PC-3 (cell line): Measurements from ENCODE around the gene FRMD5. TPM values are rescaled to one million over a fixed set of nuclear protein-coding genes. Genes with fewer than 3 reads are reported as not detected.

Experiments
- ATAC-seq: fragments of 200-7000 bp; cut with Tn5 transposase; 2 replicates; pipeline ENCODE4 v1.9.1; 2020; ENCODE audit warnings: mild to moderate bottlenecking, moderate library complexity
- BruUV-seq: library from RNA; stranded (reverse); fragments of 400-500 nt; replicated peaks from 2 replicates; lab custom pipeline; 2021; lab: Mats Ljungman, UMichigan
- CTCF ChIA-PET: fragments of 300-600 bp; sonication (Branson Sonifier 250); formaldehyde crosslinking; loops from one replicate; lab custom pipeline; 2022; ENCODE audit warnings: antibody characterized with exemption; lab: Charles Lee
- POLR2A ChIA-PET: fragments of 300-600 bp; sonication (Branson Sonifier 250); formaldehyde crosslinking; loops from one replicate; lab custom pipeline; 2022; ENCODE audit warnings: antibody characterized with exemption; ENCODE audit not compliant: unreplicated experiment; lab: Charles Lee
- DNase-seq: peaks from one replicate; pipeline ENCODE4 v3.0.0-alpha.2; 2015
- H2AFZ ChIP-seq: fragments of 300-600 bp; sonication (generic); 2 replicates; pipeline ENCODE4 v1.6.0; 2016; ENCODE audit warnings: antibody characterized with exemption, low read length
- H3F3A ChIP-seq: fragments of 300-600 bp; sonication (generic); one replicate; pipeline ENCODE4 v1.6.0; 2017; ENCODE audit warnings: antibody characterized with exemption, low read length, control low read depth, mild to moderate bottlenecking; ENCODE audit not compliant: unreplicated experiment
- H3K27ac ChIP-seq: fragments of 300-600 bp; sonication (generic); 2 replicates; pipeline ENCODE4 v1.5.1; 2016; ENCODE audit warnings: mild to moderate bottlenecking, low read length
- H3K27me3 ChIP-seq: fragments of 300-600 bp; sonication (generic); 2 replicates; pipeline ENCODE4 v1.6.1; 2016; ENCODE audit warnings: low read length, mixed read lengths
- H3K36me3 ChIP-seq: fragments of 300-600 bp; sonication (generic); 2 replicates; pipeline ENCODE4 v1.6.1; 2016; ENCODE audit warnings: low read depth, mixed run types, low read length, mixed read lengths
- H3K4me1 ChIP-seq: fragments of 300-600 bp; sonication (generic); 2 replicates; pipeline ENCODE4 v1.5.1; 2016; ENCODE audit warnings: low read length; ENCODE audit not compliant: insufficient read depth
- H3K4me2 ChIP-seq: fragments of 300-600 bp; sonication (generic); 2 replicates; pipeline ENCODE4 v1.6.0; 2016; ENCODE audit warnings: low read length
- H3K4me3 ChIP-seq: fragments of 300-600 bp; sonication (generic); 2 replicates; pipeline ENCODE4 v1.5.1; 2016; ENCODE audit warnings: mild to moderate bottlenecking, low read length, mixed read lengths
- H3K79me2 ChIP-seq: fragments of 300-600 bp; sonication (generic); 2 replicates; pipeline ENCODE4 v1.6.1; 2017; ENCODE audit warnings: low read length, mixed read lengths
- H3K9ac ChIP-seq: fragments of 300-600 bp; sonication (generic); 2 replicates; pipeline ENCODE4 v1.6.0; 2016; ENCODE audit warnings: mild to moderate bottlenecking, low read length
- H3K9me2 ChIP-seq: fragments of 300-600 bp; sonication (generic); replicated peaks from 2 replicates; pipeline ENCODE4 v1.6.1; 2016; ENCODE audit warnings: mixed run types, low read length, mixed read lengths
- H3K9me3 ChIP-seq: fragments of 300-600 bp; sonication (generic); 2 replicates; pipeline ENCODE4 v1.6.1; 2016; ENCODE audit warnings: low read length, mixed read lengths
- H4K20me1 ChIP-seq: fragments of 300-600 bp; sonication (generic); 2 replicates; pipeline ENCODE4 v1.6.1; 2016; ENCODE audit warnings: low read length, mixed read lengths
- CTCF ChIP-seq: fragments of 300-600 bp; sonication (generic); conservative IDR thresholded peaks from 2 replicates; pipeline ENCODE4 v1.5.1; 2017; ENCODE audit warnings: antibody characterized with exemption, low read depth, mild to moderate bottlenecking, low read length
- EZH2 ChIP-seq: fragments of 300-600 bp; sonication (generic); IDR thresholded peaks from one replicate; pipeline ENCODE4 v1.6.1; 2017; ENCODE audit warnings: antibody characterized with exemption, mild to moderate bottlenecking, low read length; ENCODE audit not compliant: unreplicated experiment
- EZH2phosphoT487 ChIP-seq: fragments of 300-600 bp; sonication (generic); IDR thresholded peaks from 2 replicates; pipeline ENCODE4 v1.6.1; 2018; ENCODE audit warnings: mild to moderate bottlenecking, antibody characterized with exemption, low read length, borderline replicate concordance
- intact Hi-C: fragments of 100-400 bp; cut with micrococcal nuclease; formaldehyde crosslinking; loops from 2 replicates; pipeline ENCODE4 v1.9.0; 2023
- total RNA-seq: library from RNA; depleted of rRNA; stranded (reverse); fragments of >200 nt; gene quantifications from 2 replicates; pipeline ENCODE4 v1.2.3, GENCODE V29; 2014

FRMD5 gene
- total RNA-seq, 1 experiment from 2014 or later = 8.7 TPM

- Histone ChIP-seq H3K4me3 (no peak overlapping the region), H3K4me1 (no peaks in the 10 kb centered on the region), H3K9me3 (no peaks in the 10 kb centered on the region), H3K27ac (no peak overlapping the region), H4K20me1 (no peaks in the 10 kb centered on the region), H3K79me2 (no peaks in the 10 kb centered on the region), H3K9ac (no peak overlapping the region), H3K9me2 (no peaks in the 10 kb centered on the region), H3K27me3 (no peaks in the 10 kb centered on the region), H3K36me3 (no peaks in the 10 kb centered on the region), H3F3A (no peaks in the 10 kb centered on the region), H2AFZ (no peak overlapping the region), H3K4me2 (no peak overlapping the region)
- CTCF ChIA-PET = no interaction called here
- no TSS peak for BruUV-seq
- intact Hi-C loops = no loop called here
- DNase-seq (no peak), ATAC-seq (no peak)
- TF ChIP-seq EZH2 (no peak), EZH2phosphoT487 (no peak), CTCF (no peak)
- POLR2A ChIA-PET = no interaction called here
These were observed 213.5 kb downstream of the FRMD5 start for GRCh38 chr15:43981576-43981975.

DNA sequence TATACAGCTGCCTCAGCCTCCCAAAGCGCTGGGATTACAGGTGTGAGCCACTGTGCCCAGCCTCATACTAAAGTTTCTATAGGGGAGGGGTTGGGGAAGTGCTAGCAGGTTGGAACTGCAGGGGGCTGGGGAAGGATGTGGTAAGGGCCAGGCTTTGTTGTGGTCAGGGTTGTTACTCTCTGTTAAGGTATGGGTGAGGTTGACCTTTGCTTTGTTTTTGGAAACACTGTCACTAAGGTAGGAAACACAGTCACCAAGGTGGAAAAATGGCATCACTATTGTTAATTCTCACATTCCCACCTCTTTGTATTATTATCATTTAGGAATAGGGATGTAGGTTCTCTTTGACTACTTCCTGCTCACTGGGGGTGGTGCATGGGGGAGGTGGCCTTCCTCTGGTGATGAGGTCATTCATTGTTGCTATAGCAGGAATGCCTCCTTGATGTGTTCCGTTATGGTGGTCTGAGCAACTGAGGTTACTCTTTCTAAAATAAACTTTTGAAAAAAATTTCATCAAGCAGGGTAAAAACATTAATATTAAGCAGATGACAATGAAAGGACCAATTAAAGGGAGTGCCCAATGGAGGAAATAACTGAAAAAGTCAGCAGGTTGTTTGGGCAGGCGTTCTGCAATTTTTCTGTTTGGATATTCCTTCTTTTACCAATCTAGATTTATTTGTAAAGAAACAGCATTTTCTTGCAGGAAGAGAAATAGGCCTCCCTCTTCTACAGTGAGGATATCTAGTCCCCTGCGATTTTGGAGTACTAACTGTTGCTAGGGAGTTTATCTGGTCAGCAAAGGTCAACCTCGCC is 217.8 kb downstream of the FRMD5 start:
- Histone ChIP-seq H3K4me3 (no peak overlapping the region), H3K79me2 (no peaks in the 10 kb centered on the region), H3F3A (no peaks in the 10 kb centered on the region), H3K9me3 (no peaks in the 10 kb centered on the region), H4K20me1 (no peaks in the 10 kb centered on the region), H3K9me2 (no peaks in the 10 kb centered on the region), H3K4me1 (no peaks in the 10 kb centered on the region), H3K9ac (no peak overlapping the region), H3K36me3 (no peaks in the 10 kb centered on the region), H2AFZ (no peak overlapping the region), H3K27ac (no peak overlapping the region), H3K4me2 (no peak overlapping the region), H3K27me3 (no peaks in the 10 kb centered on the region)
- CTCF ChIA-PET = no interaction called here
- DNase-seq = peak; percentile 30
- ATAC-seq = 0 out of 2 replicates have a peak, but pooled peaks have one; percentile 24
- no TSS peak for BruUV-seq
- intact Hi-C loops = no loop called here
- POLR2A ChIA-PET = no interaction called here
- TF ChIP-seq EZH2 = no peak
- no peak for TF ChIP-seq EZH2phosphoT487
- TF ChIP-seq CTCF = no peak

- CTCF ChIA-PET = no interaction called here
- Histone ChIP-seq H3K36me3 (no peaks in the 10 kb centered on the region), H3K4me1 (no peaks in the 10 kb centered on the region), H3K27me3 (no peaks in the 10 kb centered on the region), H3K79me2 (no peaks in the 10 kb centered on the region), H3K9me2 (no peaks in the 10 kb centered on the region), H3K4me3 (no peak overlapping the region), H2AFZ (no peak overlapping the region), H3K9ac (no peak overlapping the region), H3K9me3 (no peaks in the 10 kb centered on the region), H3F3A (no peaks in the 10 kb centered on the region), H4K20me1 (no peaks in the 10 kb centered on the region), H3K4me2 (no peak overlapping the region), H3K27ac (no peak overlapping the region)
- TF ChIP-seq EZH2phosphoT487 (no peak), EZH2 (no peak)
- DNase-seq (no peak), ATAC-seq (no peak)
- intact Hi-C loops = no loop called here
- BruUV-seq = no TSS peak
- POLR2A ChIA-PET = no interaction called here
These were observed 219.3 kb downstream of the FRMD5 start for GRCh38 chr15:43975770-43976169.
